ENCODE measurements around the gene RGSL1. TPM values are rescaled to one million over a fixed set of nuclear protein-coding genes. Genes with fewer than 3 reads are reported as not detected.

The RGSL1 gene
- total RNA-seq = under 1 TPM in 1 of 2 donors, not detected in 1; 0.50 TPM
- polyA plus RNA-seq = under 1 TPM; 0.07 to 0.31 TPM

DNA sequence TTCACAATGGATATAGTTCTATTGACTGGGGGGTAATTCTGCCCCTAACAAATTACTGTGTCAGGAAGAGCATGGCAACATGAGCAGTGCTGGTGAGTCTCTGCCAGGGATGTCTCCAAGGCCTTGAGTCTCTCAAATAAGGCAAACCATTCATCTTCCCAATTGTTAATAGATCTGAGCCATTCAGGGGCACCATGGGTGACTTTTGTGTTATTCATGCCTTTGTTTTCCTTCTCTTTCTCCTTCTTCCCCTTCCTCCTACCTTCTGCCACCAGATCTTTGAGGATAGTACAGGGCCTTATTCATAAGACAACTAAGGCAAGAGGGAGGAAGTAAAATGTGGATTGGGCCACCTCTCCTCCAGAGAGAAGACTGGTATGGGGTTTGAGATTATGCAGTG is at the start of gene RGSL1:
RGSL1 (plus strand) TSS at position 60 of the 400 bp plus-strand sequence; CDS start at position 80, 20 bp downstream.
- H3K27ac ChIP-seq (ENCODE audit: low read depth in 1 of 2, low read length in 2 of 2) = no peak within 1 kb of the TSS

DNA sequence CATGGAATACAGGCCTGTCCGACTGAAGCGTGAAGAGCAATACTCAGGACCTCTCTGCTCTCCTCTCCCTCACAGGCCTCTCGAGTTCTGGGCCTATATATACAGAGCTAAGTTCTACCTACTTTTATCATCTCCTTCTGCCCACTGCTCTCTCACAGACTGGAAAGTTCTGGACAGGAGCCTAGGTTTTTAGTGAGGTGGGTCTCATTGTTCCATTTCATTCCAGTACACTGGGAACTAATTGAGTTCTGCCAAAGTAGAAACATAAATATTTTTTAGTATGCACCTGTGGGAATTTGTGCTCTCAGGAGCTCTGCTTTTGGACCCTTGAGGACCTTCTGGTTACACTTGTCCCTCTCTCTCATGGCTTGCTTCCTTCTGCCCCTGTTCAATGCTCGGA is 49.4 kb upstream of the RGSL1 start, which contains the start of gene TEDDM1:
TEDDM1 (minus strand) TSS at position 101 of the 400 bp plus-strand sequence. CDS start 182 bp downstream, outside the sequence.
- no peak within 1 kb of the TSS for H3K4me3 ChIP-seq (ENCODE audit: low read depth in 1 of 3, low read length in 3 of 3)
- H3K27ac ChIP-seq (ENCODE audit: low read depth in 1 of 2, low read length in 2 of 2) = no peak within 1 kb of the TSS
- H3K36me3 ChIP-seq (ENCODE audit: control insufficient read depth in 4 of 4, insufficient read depth in 3 of 4, low read depth in 1 of 4, low read length in 3 of 4) = no peaks in the 10 kb centered on the region
- no peak for DNase-seq (ENCODE audit: low spot score)
- H3K4me1 ChIP-seq (ENCODE audit: control insufficient read depth in 4 of 4, insufficient read depth in 4 of 4, low read length in 3 of 4) = peaks cover 0 to 7% (median 4%) of the 10 kb centered on the region in 4 donors
- peaks cover 0 to 1% (median 0%) of the 10 kb centered on the region in 4 donors for H3K9me3 ChIP-seq (ENCODE audit: control insufficient read depth in 4 of 4, low read length in 3 of 4)
- no peaks in the 10 kb centered on the region for H3K27me3 ChIP-seq (ENCODE audit: control insufficient read depth in 4 of 4, insufficient read depth in 4 of 4, low read length in 3 of 4)
- WGBS = 96% methylated on average over 4 of the region's 4 CpGs
- TF ChIP-seq RAD21 (IDR thresholded peaks at IDR 0.05) (no peak), EGR1 (IDR thresholded peaks at IDR 0.05; ENCODE audit: low read depth in 2 of 2) (no peak), YY1 (IDR thresholded peaks at IDR 0.05) (no peak)
- TF ChIP-seq, protein P1, sequence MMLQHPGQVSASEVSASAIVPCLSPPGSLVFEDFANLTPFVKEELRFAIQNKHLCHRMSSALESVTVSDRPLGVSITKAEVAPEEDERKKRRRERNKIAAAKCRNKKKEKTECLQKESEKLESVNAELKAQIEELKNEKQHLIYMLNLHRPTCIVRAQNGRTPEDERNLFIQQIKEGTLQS (IDR thresholded peaks at IDR 0.05) = no peak
- TF ChIP-seq, protein P2, sequence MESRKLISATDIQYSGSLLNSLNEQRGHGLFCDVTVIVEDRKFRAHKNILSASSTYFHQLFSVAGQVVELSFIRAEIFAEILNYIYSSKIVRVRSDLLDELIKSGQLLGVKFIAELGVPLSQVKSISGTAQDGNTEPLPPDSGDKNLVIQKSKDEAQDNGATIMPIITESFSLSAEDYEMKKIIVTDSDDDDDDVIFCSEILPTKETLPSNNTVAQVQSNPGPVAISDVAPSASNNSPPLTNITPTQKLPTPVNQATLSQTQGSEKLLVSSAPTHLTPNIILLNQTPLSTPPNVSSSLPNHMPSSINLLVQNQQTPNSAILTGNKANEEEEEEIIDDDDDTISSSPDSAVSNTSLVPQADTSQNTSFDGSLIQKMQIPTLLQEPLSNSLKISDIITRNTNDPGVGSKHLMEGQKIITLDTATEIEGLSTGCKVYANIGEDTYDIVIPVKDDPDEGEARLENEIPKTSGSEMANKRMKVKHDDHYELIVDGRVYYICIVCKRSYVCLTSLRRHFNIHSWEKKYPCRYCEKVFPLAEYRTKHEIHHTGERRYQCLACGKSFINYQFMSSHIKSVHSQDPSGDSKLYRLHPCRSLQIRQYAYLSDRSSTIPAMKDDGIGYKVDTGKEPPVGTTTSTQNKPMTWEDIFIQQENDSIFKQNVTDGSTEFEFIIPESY (IDR thresholded peaks at IDR 0.05) = no peak
- TF ChIP-seq, protein P3, sequence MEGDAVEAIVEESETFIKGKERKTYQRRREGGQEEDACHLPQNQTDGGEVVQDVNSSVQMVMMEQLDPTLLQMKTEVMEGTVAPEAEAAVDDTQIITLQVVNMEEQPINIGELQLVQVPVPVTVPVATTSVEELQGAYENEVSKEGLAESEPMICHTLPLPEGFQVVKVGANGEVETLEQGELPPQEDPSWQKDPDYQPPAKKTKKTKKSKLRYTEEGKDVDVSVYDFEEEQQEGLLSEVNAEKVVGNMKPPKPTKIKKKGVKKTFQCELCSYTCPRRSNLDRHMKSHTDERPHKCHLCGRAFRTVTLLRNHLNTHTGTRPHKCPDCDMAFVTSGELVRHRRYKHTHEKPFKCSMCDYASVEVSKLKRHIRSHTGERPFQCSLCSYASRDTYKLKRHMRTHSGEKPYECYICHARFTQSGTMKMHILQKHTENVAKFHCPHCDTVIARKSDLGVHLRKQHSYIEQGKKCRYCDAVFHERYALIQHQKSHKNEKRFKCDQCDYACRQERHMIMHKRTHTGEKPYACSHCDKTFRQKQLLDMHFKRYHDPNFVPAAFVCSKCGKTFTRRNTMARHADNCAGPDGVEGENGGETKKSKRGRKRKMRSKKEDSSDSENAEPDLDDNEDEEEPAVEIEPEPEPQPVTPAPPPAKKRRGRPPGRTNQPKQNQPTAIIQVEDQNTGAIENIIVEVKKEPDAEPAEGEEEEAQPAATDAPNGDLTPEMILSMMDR (IDR thresholded peaks at IDR 0.05; ENCODE audit: low read depth, low read length, missing input control) = no peak
- H3K9ac ChIP-seq (ENCODE audit: low read depth in 1 of 2, low read length in 2 of 2) = no peak within 1 kb of the TSS

More for the DNA sequence above, at the start of gene RGSL1:
- DNase-seq (ENCODE audit: low spot score) = no peak
- Histone ChIP-seq H3K36me3 (ENCODE audit: control insufficient read depth in 4 of 4, insufficient read depth in 3 of 4, low read depth in 1 of 4, low read length in 3 of 4) (no peaks in the 10 kb centered on the region), H3K4me1 (ENCODE audit: control insufficient read depth in 4 of 4, insufficient read depth in 4 of 4, low read length in 3 of 4) (peaks cover 0 to 8% (median 2%) of the 10 kb centered on the region in 4 donors), H3K9me3 (ENCODE audit: control insufficient read depth in 4 of 4, low read length in 3 of 4) (no peaks in the 10 kb centered on the region), H3K27me3 (ENCODE audit: control insufficient read depth in 4 of 4, insufficient read depth in 4 of 4, low read length in 3 of 4) (no peaks in the 10 kb centered on the region), H3K9ac (ENCODE audit: low read depth in 1 of 2, low read length in 2 of 2) (no peak within 1 kb of the TSS), H3K4me3 (ENCODE audit: low read depth in 1 of 3, low read length in 3 of 3) (no peak within 1 kb of the TSS)
- TF ChIP-seq, protein P4, sequence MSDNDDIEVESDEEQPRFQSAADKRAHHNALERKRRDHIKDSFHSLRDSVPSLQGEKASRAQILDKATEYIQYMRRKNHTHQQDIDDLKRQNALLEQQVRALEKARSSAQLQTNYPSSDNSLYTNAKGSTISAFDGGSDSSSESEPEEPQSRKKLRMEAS (IDR thresholded peaks at IDR 0.05) = no peak
- TF ChIP-seq TAF1 (conservative IDR thresholded peaks at IDR 0.05) (no peak), RXRA (IDR thresholded peaks at IDR 0.05) (no peak), HNF4A (conservative IDR thresholded peaks at IDR 0.05) (no peak), GABPA (IDR thresholded peaks at IDR 0.05 in 1 of 2, conservative IDR thresholded peaks at IDR 0.05 in 1 of 2) (no peak), FOXA2 (IDR thresholded peaks at IDR 0.05) (no peak), RAD21 (IDR thresholded peaks at IDR 0.05) (no peak), SP1 (IDR thresholded peaks at IDR 0.05) (no peak), FOXA1 (IDR thresholded peaks at IDR 0.05) (no peak), NR2F2 (IDR thresholded peaks at IDR 0.05) (no peak), HNF4G (IDR thresholded peaks at IDR 0.05) (no peak)
- TF ChIP-seq, protein P5, sequence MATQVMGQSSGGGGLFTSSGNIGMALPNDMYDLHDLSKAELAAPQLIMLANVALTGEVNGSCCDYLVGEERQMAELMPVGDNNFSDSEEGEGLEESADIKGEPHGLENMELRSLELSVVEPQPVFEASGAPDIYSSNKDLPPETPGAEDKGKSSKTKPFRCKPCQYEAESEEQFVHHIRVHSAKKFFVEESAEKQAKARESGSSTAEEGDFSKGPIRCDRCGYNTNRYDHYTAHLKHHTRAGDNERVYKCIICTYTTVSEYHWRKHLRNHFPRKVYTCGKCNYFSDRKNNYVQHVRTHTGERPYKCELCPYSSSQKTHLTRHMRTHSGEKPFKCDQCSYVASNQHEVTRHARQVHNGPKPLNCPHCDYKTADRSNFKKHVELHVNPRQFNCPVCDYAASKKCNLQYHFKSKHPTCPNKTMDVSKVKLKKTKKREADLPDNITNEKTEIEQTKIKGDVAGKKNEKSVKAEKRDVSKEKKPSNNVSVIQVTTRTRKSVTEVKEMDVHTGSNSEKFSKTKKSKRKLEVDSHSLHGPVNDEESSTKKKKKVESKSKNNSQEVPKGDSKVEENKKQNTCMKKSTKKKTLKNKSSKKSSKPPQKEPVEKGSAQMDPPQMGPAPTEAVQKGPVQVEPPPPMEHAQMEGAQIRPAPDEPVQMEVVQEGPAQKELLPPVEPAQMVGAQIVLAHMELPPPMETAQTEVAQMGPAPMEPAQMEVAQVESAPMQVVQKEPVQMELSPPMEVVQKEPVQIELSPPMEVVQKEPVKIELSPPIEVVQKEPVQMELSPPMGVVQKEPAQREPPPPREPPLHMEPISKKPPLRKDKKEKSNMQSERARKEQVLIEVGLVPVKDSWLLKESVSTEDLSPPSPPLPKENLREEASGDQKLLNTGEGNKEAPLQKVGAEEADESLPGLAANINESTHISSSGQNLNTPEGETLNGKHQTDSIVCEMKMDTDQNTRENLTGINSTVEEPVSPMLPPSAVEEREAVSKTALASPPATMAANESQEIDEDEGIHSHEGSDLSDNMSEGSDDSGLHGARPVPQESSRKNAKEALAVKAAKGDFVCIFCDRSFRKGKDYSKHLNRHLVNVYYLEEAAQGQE (IDR thresholded peaks at IDR 0.05) = no peak
- TF ChIP-seq, protein P3 (IDR thresholded peaks at IDR 0.05; ENCODE audit: low read depth, low read length, missing input control) = no peak
- TF ChIP-seq, protein P2 (IDR thresholded peaks at IDR 0.05) = no peak
- TF ChIP-seq, protein P1 (IDR thresholded peaks at IDR 0.05) = no peak
